Astrocyte (in vitro differentiated cells and primary cell): ENCODE data around the gene UBL7. TPM values are rescaled to one million over a fixed set of nuclear protein-coding genes. Genes with fewer than 3 reads are reported as not detected.

ENCODE experiments used
- DNase-seq: peaks from one replicate; pipeline ENCODE4 v3.0.0-alpha.2; 2010; ENCODE audit warnings: low read depth
- FAIRE-seq: peaks from 2 replicates; lab custom pipeline; 2011; peaks lifted over from hg19 to GRCh38; lab: Jason Lieb, UNC
- H2AFZ ChIP-seq: 2 replicates; pipeline ENCODE4 v1.6.0; 2012; ENCODE audit warnings: low read depth, low read length, inconsistent platforms
- H3K27ac ChIP-seq: 2 replicates; pipeline ENCODE4 v1.5.1; 2011; ENCODE audit warnings: low read depth, low read length, inconsistent platforms
- H3K27me3 ChIP-seq: 2 replicates; pipeline ENCODE4 v1.6.0; 2011; ENCODE audit warnings: low read length, inconsistent platforms; ENCODE audit not compliant: insufficient read depth
- H3K36me3 ChIP-seq: 2 replicates; pipeline ENCODE4 v1.5.1; 2011; ENCODE audit warnings: low read length, inconsistent platforms; ENCODE audit not compliant: insufficient read depth
- H3K4me1 ChIP-seq: 2 replicates; pipeline ENCODE4 v1.5.1; 2011; ENCODE audit warnings: low read length, inconsistent platforms; ENCODE audit not compliant: insufficient read depth
- H3K4me2 ChIP-seq: 2 replicates; pipeline ENCODE4 v1.6.0; 2012; ENCODE audit warnings: low read length, inconsistent platforms
- H3K4me3 ChIP-seq: 2 replicates; pipeline ENCODE4 v1.5.1; 2011; ENCODE audit warnings: low read depth, mild to moderate bottlenecking, low read length, inconsistent platforms; ENCODE audit not compliant: insufficient read depth
- H3K79me2 ChIP-seq: 2 replicates; pipeline ENCODE4 v1.6.0; 2012; ENCODE audit warnings: mild to moderate bottlenecking, low read length, inconsistent platforms; ENCODE audit not compliant: insufficient read depth
- H3K9ac ChIP-seq: 2 replicates; pipeline ENCODE4 v1.6.0; 2012; ENCODE audit warnings: mild to moderate bottlenecking, low read length, inconsistent platforms
- H3K9me3 ChIP-seq: 2 replicates; pipeline ENCODE4 v1.5.1; 2012; ENCODE audit warnings: low read depth, mild to moderate bottlenecking, low read length, inconsistent platforms; ENCODE audit not compliant: insufficient read depth
- H4K20me1 ChIP-seq: 2 replicates; pipeline ENCODE4 v1.6.0; 2012; ENCODE audit warnings: low read length, inconsistent platforms; ENCODE audit not compliant: insufficient read depth
- H3K27ac Mint-ChIP-seq: one replicate; pipeline ENCODE4 v1.8.0; 2021; ENCODE audit warnings: mild to moderate bottlenecking, mixed read lengths; ENCODE audit not compliant: unreplicated experiment
- H3K27me3 Mint-ChIP-seq: one replicate; pipeline ENCODE4 v1.8.0; 2021; ENCODE audit warnings: low read depth, mixed read lengths; ENCODE audit not compliant: unreplicated experiment
- H3K36me3 Mint-ChIP-seq: one replicate; pipeline ENCODE4 v1.8.0; 2021; ENCODE audit warnings: low read depth, mixed read lengths; ENCODE audit not compliant: unreplicated experiment
- H3K4me1 Mint-ChIP-seq: one replicate; pipeline ENCODE4 v1.8.0; 2021; ENCODE audit warnings: low read depth, mixed read lengths; ENCODE audit not compliant: unreplicated experiment
- H3K4me3 Mint-ChIP-seq: one replicate; pipeline ENCODE4 v1.8.0; 2021; ENCODE audit warnings: mild to moderate bottlenecking, moderate library complexity, mixed read lengths; ENCODE audit not compliant: unreplicated experiment
- H3K9me3 Mint-ChIP-seq: one replicate; pipeline ENCODE4 v1.8.0; 2021; ENCODE audit warnings: mild to moderate bottlenecking, mixed read lengths; ENCODE audit not compliant: unreplicated experiment
- EZH2 ChIP-seq: IDR thresholded peaks from 2 replicates; pipeline ENCODE4 v1.6.1; 2012; ENCODE audit warnings: mild to moderate bottlenecking, low read length, inconsistent platforms; ENCODE audit not compliant: insufficient read depth
- total RNA-seq: library from RNA; stranded (reverse); gene quantifications from 2 replicates; pipeline ENCODE4 v1.2.1, GENCODE V29; 2021
- TF ChIP-seq, protein P1 (sequence below): IDR thresholded peaks from 2 replicates; pipeline ENCODE4 v1.5.1; 2011; ENCODE audit warnings: low read depth, mild to moderate bottlenecking, inconsistent platforms, low read length, moderate library complexity; ENCODE audit not compliant: insufficient read depth

Gene UBL7
- total RNA-seq, 1 donor from 2014 or later, result 40.9 TPM

DNA sequence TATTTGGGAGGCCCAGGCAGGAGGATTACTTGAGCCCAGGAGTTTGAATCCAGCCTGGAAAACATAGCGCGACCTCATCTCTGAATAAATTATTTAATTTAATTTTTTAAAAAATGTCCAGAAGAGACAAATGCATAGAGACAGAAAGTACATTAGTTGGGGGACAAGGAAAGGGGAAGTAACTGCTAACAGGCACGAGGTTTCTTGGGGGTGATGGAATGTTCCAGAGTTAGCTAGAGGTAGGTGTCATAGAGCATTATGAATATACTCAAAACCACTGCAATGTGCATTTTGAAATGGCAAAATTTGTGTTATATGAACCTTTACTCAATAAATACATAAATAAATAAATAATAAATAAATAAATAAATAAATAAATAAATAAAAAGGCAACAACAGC lies 61.9 kb downstream of the UBL7 start:
- H3K27ac ChIP-seq, result peak overlapping the region; percentile 92
- H3K36me3 ChIP-seq, result no peaks in the 10 kb centered on the region
- H3K9me3 ChIP-seq, result no peaks in the 10 kb centered on the region
- Mint-ChIP-seq H3K36me3 (no peaks in the 10 kb centered on the region), H3K9me3 (peaks cover 2% of the 10 kb centered on the region), H3K27ac (no peak overlapping the region), H3K4me3 (no peak overlapping the region), H3K27me3 (peaks cover 5% of the 10 kb centered on the region), H3K4me1 (peaks cover 39% of the 10 kb centered on the region)
- H3K4me3 ChIP-seq, result no peak overlapping the region
- no peaks in the 10 kb centered on the region for H3K27me3 ChIP-seq
- H3K4me2 ChIP-seq, result no peak overlapping the region
- FAIRE-seq (no peak), DNase-seq (no peak)
- peaks cover 86% of the 10 kb centered on the region for H3K4me1 ChIP-seq
- H2AFZ ChIP-seq, result no peak overlapping the region
- H3K9ac ChIP-seq, result no peak overlapping the region
- no peaks in the 10 kb centered on the region for H4K20me1 ChIP-seq
- TF ChIP-seq, protein P1, sequence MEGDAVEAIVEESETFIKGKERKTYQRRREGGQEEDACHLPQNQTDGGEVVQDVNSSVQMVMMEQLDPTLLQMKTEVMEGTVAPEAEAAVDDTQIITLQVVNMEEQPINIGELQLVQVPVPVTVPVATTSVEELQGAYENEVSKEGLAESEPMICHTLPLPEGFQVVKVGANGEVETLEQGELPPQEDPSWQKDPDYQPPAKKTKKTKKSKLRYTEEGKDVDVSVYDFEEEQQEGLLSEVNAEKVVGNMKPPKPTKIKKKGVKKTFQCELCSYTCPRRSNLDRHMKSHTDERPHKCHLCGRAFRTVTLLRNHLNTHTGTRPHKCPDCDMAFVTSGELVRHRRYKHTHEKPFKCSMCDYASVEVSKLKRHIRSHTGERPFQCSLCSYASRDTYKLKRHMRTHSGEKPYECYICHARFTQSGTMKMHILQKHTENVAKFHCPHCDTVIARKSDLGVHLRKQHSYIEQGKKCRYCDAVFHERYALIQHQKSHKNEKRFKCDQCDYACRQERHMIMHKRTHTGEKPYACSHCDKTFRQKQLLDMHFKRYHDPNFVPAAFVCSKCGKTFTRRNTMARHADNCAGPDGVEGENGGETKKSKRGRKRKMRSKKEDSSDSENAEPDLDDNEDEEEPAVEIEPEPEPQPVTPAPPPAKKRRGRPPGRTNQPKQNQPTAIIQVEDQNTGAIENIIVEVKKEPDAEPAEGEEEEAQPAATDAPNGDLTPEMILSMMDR, result no peak
- no peak for TF ChIP-seq EZH2
- H3K79me2 ChIP-seq, result no peaks in the 10 kb centered on the region

DNA sequence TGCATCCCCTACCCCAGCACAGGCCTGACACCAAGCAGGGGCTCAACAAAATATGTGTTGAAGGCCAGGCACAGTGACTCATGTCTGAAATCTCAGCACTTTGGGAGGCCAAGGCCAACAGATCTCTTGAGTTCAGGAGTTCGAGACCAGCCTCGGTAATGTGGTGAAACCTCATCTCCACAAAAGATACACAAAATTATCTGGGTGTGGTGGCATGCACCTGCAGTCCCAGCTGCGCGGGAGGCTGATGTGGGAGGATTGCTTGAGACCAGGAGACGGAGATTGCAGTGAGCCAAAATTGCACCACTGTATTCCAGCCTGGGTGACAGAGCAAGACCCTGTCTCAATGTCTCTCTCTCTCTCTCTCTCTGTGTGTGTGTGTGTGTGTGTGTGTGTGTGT lies 62.8 kb downstream of the UBL7 start:
- Histone ChIP-seq H3K4me3 (no peak overlapping the region), H3K27ac (peak overlapping the region; percentile 92), H3K4me1 (peaks cover 79% of the 10 kb centered on the region), H3K9me3 (no peaks in the 10 kb centered on the region), H3K9ac (peak overlapping the region; percentile 76), H3K4me2 (peak overlapping the region; percentile 58), H4K20me1 (no peaks in the 10 kb centered on the region), H3K36me3 (no peaks in the 10 kb centered on the region), H3K27me3 (no peaks in the 10 kb centered on the region), H2AFZ (no peak overlapping the region), H3K79me2 (no peaks in the 10 kb centered on the region)
- H3K4me1 Mint-ChIP-seq, result peaks cover 34% of the 10 kb centered on the region
- H3K27ac Mint-ChIP-seq, result peak overlapping the region; percentile 69
- no peak for DNase-seq
- no peak for FAIRE-seq
- no peaks in the 10 kb centered on the region for H3K36me3 Mint-ChIP-seq
- TF ChIP-seq, protein P1, result no peak
- no peak for TF ChIP-seq EZH2
- H3K4me3 Mint-ChIP-seq, result no peak overlapping the region
- H3K27me3 Mint-ChIP-seq, result peaks cover 10% of the 10 kb centered on the region
- H3K9me3 Mint-ChIP-seq, result peaks cover 2% of the 10 kb centered on the region

DNA sequence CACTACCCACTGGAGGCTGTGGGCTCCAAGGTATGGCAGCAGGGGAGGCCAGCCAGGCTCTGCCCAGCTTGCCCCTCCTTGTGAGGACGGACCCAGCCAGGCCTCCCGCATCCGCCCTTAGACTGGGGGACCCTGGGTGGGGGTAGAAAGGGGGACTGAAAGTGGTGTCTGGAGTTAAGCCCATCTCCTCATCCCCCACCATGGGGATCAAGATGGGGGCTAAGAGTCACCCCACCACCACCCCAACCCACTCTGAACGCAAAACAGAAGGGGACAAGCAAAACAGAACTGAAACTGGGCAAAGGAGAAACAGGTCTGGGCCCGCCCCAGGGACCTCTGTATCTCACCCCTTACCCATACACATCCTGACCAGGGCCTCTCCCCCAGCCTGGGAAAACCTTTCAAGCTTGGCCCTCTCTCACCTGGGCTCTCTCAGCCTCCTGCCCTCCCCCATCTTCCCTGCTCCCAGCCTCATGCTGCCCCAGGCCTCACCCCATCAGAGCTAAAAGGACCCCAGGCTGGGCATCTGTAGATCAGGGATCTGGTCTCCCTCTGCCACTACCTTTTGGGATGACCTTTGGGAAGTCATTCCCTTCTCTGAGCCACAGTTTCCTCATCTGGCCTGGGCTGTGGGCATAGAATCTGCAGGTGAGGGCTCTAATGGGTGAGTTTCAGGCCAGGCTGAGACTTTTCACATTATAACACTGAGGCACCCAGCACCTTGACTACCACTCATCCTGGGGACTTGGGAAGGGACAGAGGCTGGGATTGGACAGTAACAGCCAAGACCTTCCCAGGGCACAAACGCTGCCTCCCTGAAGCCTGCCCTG lies 63.5 kb downstream of the UBL7 start:
- Mint-ChIP-seq H3K27me3 (peaks cover 11% of the 10 kb centered on the region), H3K4me3 (no peak overlapping the region), H3K4me1 (peaks cover 41% of the 10 kb centered on the region), H3K9me3 (peaks cover 2% of the 10 kb centered on the region), H3K36me3 (no peaks in the 10 kb centered on the region), H3K27ac (peak overlapping the region; percentile 58)
- no peak for FAIRE-seq
- Histone ChIP-seq H3K4me1 (peaks cover 74% of the 10 kb centered on the region), H3K9me3 (no peaks in the 10 kb centered on the region), H3K27me3 (no peaks in the 10 kb centered on the region), H3K36me3 (no peaks in the 10 kb centered on the region), H3K4me2 (peak overlapping the region; percentile 58), H4K20me1 (no peaks in the 10 kb centered on the region), H3K4me3 (no peak overlapping the region), H3K9ac (peak overlapping the region; percentile 76), H3K27ac (peak overlapping the region; percentile 92), H3K79me2 (no peaks in the 10 kb centered on the region), H2AFZ (no peak overlapping the region)
- no peak for DNase-seq
- TF ChIP-seq, protein P1, result no peak
- TF ChIP-seq EZH2, result no peak
